OCI-LY3 (cell line): ENCODE measurements around the gene OR4D9.

Source experiments
- H2AFZ ChIP-seq: fragments of 200-600, 300-600 bp; shearing (Covaris generic); 2 replicates; pipeline ENCODE4 v1.6.0; 2014; ENCODE audit warnings: antibody characterized with exemption, low read depth, low read length
- H3K27ac ChIP-seq: fragments of 200-600, 300-600 bp; sonication (generic); 2 replicates; pipeline ENCODE4 v1.5.1; 2014; ENCODE audit warnings: mild to moderate bottlenecking, low read length, moderate library complexity, mixed read lengths
- H3K27me3 ChIP-seq: fragments of 200-600, 300-600 bp; sonication (generic); 2 replicates; pipeline ENCODE4 v1.6.1; 2014; ENCODE audit warnings: low read depth, low read length, mixed read lengths
- H3K36me3 ChIP-seq: fragments of 200-600, 300-600 bp; sonication (generic); replicated peaks from 2 replicates; pipeline ENCODE3; 2014; ENCODE audit warnings: low read depth, low read length, mixed read lengths
- H3K4me1 ChIP-seq: fragments of 300-600, 200-600 bp; sonication (generic); 2 replicates; pipeline ENCODE4 v1.6.1; 2014; ENCODE audit warnings: low read length, mixed read lengths
- H3K4me2 ChIP-seq: fragments of 200-600, 300-600 bp; sonication (generic); 2 replicates; pipeline ENCODE4 v1.6.1; 2014; ENCODE audit warnings: low read length, mixed read lengths
- H3K4me3 ChIP-seq: fragments of 300-600, 200-600 bp; sonication (generic); 2 replicates; pipeline ENCODE4 v1.5.1; 2014; ENCODE audit warnings: antibody characterized with exemption, mild to moderate bottlenecking, low read length, moderate library complexity
- H3K79me2 ChIP-seq: fragments of 300-600, 200-600 bp; shearing (Covaris generic); 2 replicates; pipeline ENCODE4 v1.6.1; 2014; ENCODE audit warnings: mild to moderate bottlenecking, low read length, mixed read lengths
- H3K9ac ChIP-seq: fragments of 300-600, 200-600 bp; shearing (Covaris generic); 2 replicates; pipeline ENCODE4 v1.6.0; 2014; ENCODE audit warnings: mild to moderate bottlenecking, low read length, moderate library complexity
- H3K9me3 ChIP-seq: fragments of 200-600, 300-600 bp; shearing (Covaris generic); 2 replicates; pipeline ENCODE4 v1.6.1; 2014; ENCODE audit warnings: low read length, mixed read lengths; ENCODE audit not compliant: insufficient read depth
- H4K20me1 ChIP-seq: fragments of 200-600, 300-600 bp; sonication (generic); 2 replicates; pipeline ENCODE4 v1.6.1; 2016; ENCODE audit warnings: low read length, mixed read lengths; ENCODE audit not compliant: insufficient read depth
- EZH2phosphoT487 ChIP-seq: fragments of 200-600 bp; shearing (Covaris generic); IDR thresholded peaks from 2 replicates; pipeline ENCODE4 v1.6.1; 2018; ENCODE audit warnings: antibody characterized with exemption, mixed run types, low read depth
- TF ChIP-seq, protein P1 (sequence below): fragments of 200-600, 300-600 bp; sonication (generic); IDR thresholded peaks from 2 replicates; pipeline ENCODE4 v1.5.1; 2014; ENCODE audit warnings: antibody characterized with exemption, low read length, low read depth

Gene OR4D9

DNA sequence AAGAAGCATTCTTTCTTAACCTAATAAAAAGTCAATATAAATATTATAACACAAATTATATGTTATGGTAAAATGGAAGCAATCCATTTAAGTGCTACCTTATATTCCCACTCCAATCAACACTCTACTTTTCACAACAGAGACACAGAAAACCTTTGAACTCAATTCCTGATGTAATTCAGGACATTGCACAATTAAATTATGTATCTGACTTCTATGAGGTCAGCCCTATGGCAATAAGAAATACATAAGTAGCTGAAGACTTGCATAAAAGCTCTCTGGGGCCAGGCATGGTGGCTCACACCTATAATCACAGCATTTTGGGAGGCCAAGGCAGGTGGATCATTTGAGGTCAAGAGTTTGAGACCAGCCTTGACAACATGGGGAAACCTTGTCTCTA lies 31.4 kb upstream of the OR4D9 start:
- Histone ChIP-seq H3K27me3 (no peaks in the 10 kb centered on the region), H3K9ac (no peak overlapping the region), H3K4me3 (no peak overlapping the region), H3K4me1 (peaks cover 4% of the 10 kb centered on the region; the same call in 1 of the 2 replicates), H3K36me3 (no peaks in the 10 kb centered on the region), H3K9me3 (no peaks in the 10 kb centered on the region), H3K4me2 (no peak overlapping the region), H3K79me2 (no peaks in the 10 kb centered on the region), H2AFZ (no peak overlapping the region), H3K27ac (no peak overlapping the region), H4K20me1 (no peaks in the 10 kb centered on the region)
- no peak for TF ChIP-seq EZH2phosphoT487
- TF ChIP-seq, protein P1, sequence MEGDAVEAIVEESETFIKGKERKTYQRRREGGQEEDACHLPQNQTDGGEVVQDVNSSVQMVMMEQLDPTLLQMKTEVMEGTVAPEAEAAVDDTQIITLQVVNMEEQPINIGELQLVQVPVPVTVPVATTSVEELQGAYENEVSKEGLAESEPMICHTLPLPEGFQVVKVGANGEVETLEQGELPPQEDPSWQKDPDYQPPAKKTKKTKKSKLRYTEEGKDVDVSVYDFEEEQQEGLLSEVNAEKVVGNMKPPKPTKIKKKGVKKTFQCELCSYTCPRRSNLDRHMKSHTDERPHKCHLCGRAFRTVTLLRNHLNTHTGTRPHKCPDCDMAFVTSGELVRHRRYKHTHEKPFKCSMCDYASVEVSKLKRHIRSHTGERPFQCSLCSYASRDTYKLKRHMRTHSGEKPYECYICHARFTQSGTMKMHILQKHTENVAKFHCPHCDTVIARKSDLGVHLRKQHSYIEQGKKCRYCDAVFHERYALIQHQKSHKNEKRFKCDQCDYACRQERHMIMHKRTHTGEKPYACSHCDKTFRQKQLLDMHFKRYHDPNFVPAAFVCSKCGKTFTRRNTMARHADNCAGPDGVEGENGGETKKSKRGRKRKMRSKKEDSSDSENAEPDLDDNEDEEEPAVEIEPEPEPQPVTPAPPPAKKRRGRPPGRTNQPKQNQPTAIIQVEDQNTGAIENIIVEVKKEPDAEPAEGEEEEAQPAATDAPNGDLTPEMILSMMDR: no peak

DNA sequence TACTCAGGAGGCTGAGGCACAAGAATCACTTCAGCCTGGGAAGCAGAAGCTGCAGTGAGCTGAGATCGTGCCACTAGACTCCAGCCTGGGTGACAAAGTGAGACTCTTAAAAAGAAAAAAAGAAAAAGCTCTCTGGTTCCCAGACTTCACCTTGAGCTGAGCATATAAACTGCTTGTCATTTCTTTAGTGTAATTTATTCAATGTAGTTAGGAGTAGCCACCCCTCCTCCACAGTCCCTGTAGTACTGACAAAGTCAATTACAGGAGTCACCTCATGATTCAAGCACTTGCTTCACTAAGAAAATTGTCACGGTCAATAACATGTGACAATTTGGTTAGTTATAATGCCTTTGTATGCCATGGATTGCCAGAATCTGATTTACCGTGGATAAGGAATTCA lies 31.0 kb upstream of the OR4D9 start:
- H3K4me1 ChIP-seq: peaks cover 4% of the 10 kb centered on the region; the same call in 1 of the 2 replicates
- H3K4me3 ChIP-seq: no peak overlapping the region
- H3K4me2 ChIP-seq: no peak overlapping the region
- no peaks in the 10 kb centered on the region for H3K79me2 ChIP-seq
- no peaks in the 10 kb centered on the region for H4K20me1 ChIP-seq
- no peak overlapping the region for H3K27ac ChIP-seq
- H3K27me3 ChIP-seq: no peaks in the 10 kb centered on the region
- H3K36me3 ChIP-seq: no peaks in the 10 kb centered on the region
- H3K9me3 ChIP-seq: no peaks in the 10 kb centered on the region
- no peak overlapping the region for H3K9ac ChIP-seq
- H2AFZ ChIP-seq: no peak overlapping the region
- TF ChIP-seq EZH2phosphoT487: no peak
- TF ChIP-seq, protein P1: no peak

GRCh38 chr11:59501931-59502330 lies 9.4 kb upstream of the OR4D9 start:
- Histone ChIP-seq H3K36me3 (no peaks in the 10 kb centered on the region), H3K79me2 (no peaks in the 10 kb centered on the region), H3K27ac (no peak overlapping the region), H3K4me2 (no peak overlapping the region), H3K9ac (no peak overlapping the region), H3K27me3 (no peaks in the 10 kb centered on the region), H3K4me3 (no peak overlapping the region), H4K20me1 (no peaks in the 10 kb centered on the region), H2AFZ (no peak overlapping the region), H3K4me1 (no peaks in the 10 kb centered on the region), H3K9me3 (no peaks in the 10 kb centered on the region)
- no peak for TF ChIP-seq EZH2phosphoT487
- TF ChIP-seq, protein P1: no peak

DNA sequence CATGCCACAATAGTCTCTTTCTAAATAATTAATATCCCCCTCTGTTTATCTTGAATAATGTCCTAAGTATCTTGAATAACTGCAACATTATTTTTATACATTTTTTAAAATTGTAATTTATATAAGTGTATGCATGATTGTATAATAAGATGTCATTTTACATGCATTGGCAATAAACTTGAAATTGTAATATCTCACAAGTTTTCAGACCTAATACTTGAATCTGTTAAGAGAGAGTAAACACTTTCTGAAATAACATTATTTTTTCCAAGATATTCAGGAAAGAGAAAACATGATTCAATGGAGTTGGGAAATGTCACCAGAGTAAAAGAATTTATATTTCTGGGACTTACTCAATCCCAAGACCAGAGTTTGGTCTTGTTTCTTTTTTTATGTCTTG lies 8.1 kb upstream of the OR4D9 start, which contains the start of gene OR4D11:
TSS of gene OR4D11 (plus strand) at position 301 of the 400 bp plus-strand sequence. CDS start at position 301, 0 bp downstream.
- no peaks in the 10 kb centered on the region for H4K20me1 ChIP-seq
- no peak within 1 kb of the TSS for H3K4me3 ChIP-seq
- no peak within 1 kb of the TSS for H2AFZ ChIP-seq
- H3K9ac ChIP-seq: no peak within 1 kb of the TSS
- TF ChIP-seq, protein P1: no peak
- no peak for TF ChIP-seq EZH2phosphoT487
- H3K4me1 ChIP-seq: no peaks in the 10 kb centered on the region
- no peak within 1 kb of the TSS for H3K4me2 ChIP-seq
- no peak within 1 kb of the TSS for H3K27ac ChIP-seq
- no peaks in the 10 kb centered on the region for H3K79me2 ChIP-seq
- H3K27me3 ChIP-seq: no peaks in the 10 kb centered on the region
- H3K36me3 ChIP-seq: no peaks in the 10 kb centered on the region
- no peaks in the 10 kb centered on the region for H3K9me3 ChIP-seq
